Upper lobe of right lung (tissue), 1 donor: ENCODE data around the gene UNC13D. TPM values are rescaled to one million over a fixed set of nuclear protein-coding genes. Genes with fewer than 3 reads are reported as not detected.
A peak's percentile ranks its signal among the peaks of the same experiment; 100 is the strongest.

Source experiments
- ATAC-seq: fragments of 200-7000 bp; cut with Tn5 transposase; one replicate; pipeline ENCODE4 v1.9.1; 2020; ENCODE audit warnings: mild to moderate bottlenecking, moderate library complexity
- DNase-seq: peaks from one replicate; pipeline ENCODE4 v3.0.0-alpha.2; 2020
- H3K27ac ChIP-seq: fragments of 200-600 bp; one replicate; pipeline ENCODE4 v1.8.0; 2022
- H3K27me3 ChIP-seq: fragments of 200-600 bp; one replicate; pipeline ENCODE4 v1.8.0; 2022; ENCODE audit warnings: mild to moderate bottlenecking
- H3K36me3 ChIP-seq: fragments of 200-600 bp; one replicate; pipeline ENCODE4 v1.8.0; 2022
- H3K4me1 ChIP-seq: fragments of 200-600 bp; one replicate; pipeline ENCODE4 v1.8.0; 2022
- H3K4me3 ChIP-seq: fragments of 200-600 bp; one replicate; pipeline ENCODE4 v1.8.0; 2022; ENCODE audit warnings: mild to moderate bottlenecking
- H3K9me3 ChIP-seq: fragments of 200-600 bp; one replicate; pipeline ENCODE4 v1.8.0; 2022
- CTCF ChIP-seq: fragments of 200-600 bp; IDR thresholded peaks from one replicate; pipeline ENCODE4 v1.8.0; 2022; ENCODE audit warnings: antibody characterized with exemption
- intact Hi-C: fragments of 100-400 bp; cut with DNase I; formaldehyde crosslinking; loops from one replicate; pipeline ENCODE4 v1.11.0; 2022
- total RNA-seq: library from RNA; stranded (reverse); fragmentation: NEBNext Ultra II Directional; extraction: Animal tissue kit (Norgen Biotek cat#: 25700); gene quantifications from one replicate; pipeline ENCODE4 v1.2.1, GENCODE V29; 2021
- donor health status: DM: no; HTN: yes; CAD: no; lungs with severe emphysema.

Gene UNC13D
- total RNA-seq, 1 donor from 2014 or later = 145 TPM

GRCh38 chr17:75809631-75810111 lies 34.5 kb downstream of the UNC13D start:
- Histone ChIP-seq H3K4me3 (no peak overlapping the region), H3K4me1 (no peaks in the 10 kb centered on the region), H3K27me3 (no peaks in the 10 kb centered on the region), H3K27ac (no peak overlapping the region), H3K9me3 (no peaks in the 10 kb centered on the region), H3K36me3 (peaks cover 46% of the 10 kb centered on the region)
- intact Hi-C loops = no loop called here
- DNase-seq = no peak
- peak; percentile 8 for ATAC-seq
- TF ChIP-seq CTCF = no peak

- Histone ChIP-seq H3K4me3 (no peak overlapping the region), H3K27ac (no peak overlapping the region), H3K36me3 (peaks cover 41% of the 10 kb centered on the region), H3K9me3 (no peaks in the 10 kb centered on the region), H3K27me3 (no peaks in the 10 kb centered on the region), H3K4me1 (no peaks in the 10 kb centered on the region)
- DNase-seq (no peak), ATAC-seq (no peak)
- intact Hi-C loops = no loop called here
- no peak for TF ChIP-seq CTCF
Observed at GRCh38 chr17:75808905-75809621, 35.1 kb downstream of the UNC13D start.

- Histone ChIP-seq H3K9me3 (no peaks in the 10 kb centered on the region), H3K4me3 (no peak overlapping the region), H3K27ac (no peak overlapping the region), H3K4me1 (no peaks in the 10 kb centered on the region), H3K27me3 (no peaks in the 10 kb centered on the region), H3K36me3 (peaks cover 36% of the 10 kb centered on the region)
- no peak for DNase-seq
- no peak for ATAC-seq
- intact Hi-C loops = no loop called here
- TF ChIP-seq CTCF = no peak
Observed at GRCh38 chr17:75808549-75808904, 35.7 kb downstream of the UNC13D start.

- ATAC-seq = no peak
- no peak overlapping the region for H3K4me3 ChIP-seq
- no peaks in the 10 kb centered on the region for H3K27me3 ChIP-seq
- intact Hi-C loops = no loop called here
- H3K9me3 ChIP-seq = no peaks in the 10 kb centered on the region
- no peak for DNase-seq
- H3K27ac ChIP-seq = no peak overlapping the region
- peaks cover 29% of the 10 kb centered on the region for H3K36me3 ChIP-seq
- no peak for TF ChIP-seq CTCF
- no peaks in the 10 kb centered on the region for H3K4me1 ChIP-seq
Observed at GRCh38 chr17:75807861-75808260, 36.3 kb downstream of the UNC13D start.

GRCh38 chr17:75806822-75807500 lies 37.2 kb downstream of the UNC13D start:
- DNase-seq (no peak), ATAC-seq (peak; percentile 30)
- H3K4me1 ChIP-seq = no peaks in the 10 kb centered on the region
- TF ChIP-seq CTCF = no peak
- peaks cover 20% of the 10 kb centered on the region for H3K36me3 ChIP-seq
- no peaks in the 10 kb centered on the region for H3K27me3 ChIP-seq
- no peak overlapping the region for H3K27ac ChIP-seq
- intact Hi-C loops = no loop called here
- no peaks in the 10 kb centered on the region for H3K9me3 ChIP-seq
- no peak overlapping the region for H3K4me3 ChIP-seq
